Measurements from ENCODE around the gene RALB.
A peak's percentile ranks its signal among the peaks of the same experiment; 100 is the strongest.

Gene RALB

GRCh38 chr2:120229341-120229740 is 23.3 kb upstream of the RALB start:
- H3K4me2 ChIP-seq (ENCODE audit: low read length, poor library complexity, severe bottlenecking), result no peak overlapping the region
- H3K9ac ChIP-seq (ENCODE audit: low read length), result no peak overlapping the region
- H3K4ac ChIP-seq (ENCODE audit: low read depth in 1 of 2, low read length in 2 of 2), result no peak overlapping the region
- H4K8ac ChIP-seq (ENCODE audit: low read length), result no peak overlapping the region
- peaks cover 3 to 14% of the 10 kb centered on the region in 2 experiments for H3K27me3 ChIP-seq (ENCODE audit: control insufficient read depth in 1 of 2, insufficient read depth in 1 of 2, low read length in 2 of 2)
- no peak overlapping the region for H3K4me3 ChIP-seq (ENCODE audit: insufficient read depth in 1 of 2, low read depth in 1 of 2, low read length in 2 of 2)
- no peak overlapping the region for H2AK5ac ChIP-seq (ENCODE audit: low read length, severe bottlenecking)
- no peak overlapping the region for H3K18ac ChIP-seq (ENCODE audit: low read depth in 1 of 2, low read length in 2 of 2)
- H2AFZ ChIP-seq (ENCODE audit: low read depth, low read length), result no peak overlapping the region
- no peaks in the 10 kb centered on the region for H3K4me1 ChIP-seq (ENCODE audit: control insufficient read depth, insufficient read depth, low read depth, low read length)
- no peak overlapping the region for H2BK15ac ChIP-seq (ENCODE audit: low read depth, poor library complexity, severe bottlenecking)
- no peak overlapping the region for H3K14ac ChIP-seq (ENCODE audit: low read length in 2 of 2)
- H2BK120ac ChIP-seq (ENCODE audit: low read depth, low read length), result no peak overlapping the region
- no peak for DNase-seq
- H2BK12ac ChIP-seq (ENCODE audit: low read length in 2 of 2), result no peak overlapping the region
- WGBS, result 96% methylated on average over 8 of the region's 10 CpGs
- H4K91ac ChIP-seq (ENCODE audit: low read length), result no peak overlapping the region
- H3K27ac ChIP-seq (ENCODE audit: low read length, poor library complexity, severe bottlenecking), result no peak overlapping the region
- H3K9me3 ChIP-seq (ENCODE audit: control insufficient read depth, low read length), result no peaks in the 10 kb centered on the region
- H3K23ac ChIP-seq (ENCODE audit: low read length in 2 of 2), result no peak overlapping the region
- H3K36me3 ChIP-seq (ENCODE audit: control insufficient read depth in 1 of 2, insufficient read depth in 2 of 2, low read depth in 1 of 2, low read length in 2 of 2), result no peaks in the 10 kb centered on the region
- no peak overlapping the region for H2BK5ac ChIP-seq (ENCODE audit: low read depth, low read length, poor library complexity, severe bottlenecking)
- no peaks in the 10 kb centered on the region for H3K79me1 ChIP-seq (replicated peaks; ENCODE audit: low read length, poor library complexity, severe bottlenecking)

GRCh38 chr2:120230515-120231471 is 21.9 kb upstream of the RALB start:
- Histone ChIP-seq H2AFZ (ENCODE audit: low read depth, low read length) (no peak overlapping the region), H2BK15ac (ENCODE audit: low read depth, poor library complexity, severe bottlenecking) (no peak overlapping the region), H3K4me3 (ENCODE audit: insufficient read depth in 1 of 2, low read depth in 1 of 2, low read length in 2 of 2) (no peak overlapping the region), H2BK12ac (ENCODE audit: low read length in 2 of 2) (no peak overlapping the region), H3K23ac (ENCODE audit: low read length in 2 of 2) (no peak overlapping the region), H3K9me3 (ENCODE audit: control insufficient read depth, low read length) (no peaks in the 10 kb centered on the region), H3K4ac (ENCODE audit: low read depth in 1 of 2, low read length in 2 of 2) (no peak overlapping the region), H2BK5ac (ENCODE audit: low read depth, low read length, poor library complexity, severe bottlenecking) (no peak overlapping the region), H3K27ac (ENCODE audit: low read length, poor library complexity, severe bottlenecking) (no peak overlapping the region), H2AK5ac (ENCODE audit: low read length, severe bottlenecking) (no peak overlapping the region), H4K91ac (ENCODE audit: low read length) (no peak overlapping the region), H3K18ac (ENCODE audit: low read depth in 1 of 2, low read length in 2 of 2) (peak overlapping the region in 1 of 2 experiments; percentile 46), H2BK120ac (ENCODE audit: low read depth, low read length) (no peak overlapping the region), H3K79me1 (replicated peaks; ENCODE audit: low read length, poor library complexity, severe bottlenecking) (no peaks in the 10 kb centered on the region), H3K36me3 (ENCODE audit: control insufficient read depth in 1 of 2, insufficient read depth in 2 of 2, low read depth in 1 of 2, low read length in 2 of 2) (no peaks in the 10 kb centered on the region), H3K14ac (ENCODE audit: low read length in 2 of 2) (no peak overlapping the region), H4K8ac (ENCODE audit: low read length) (peak overlapping the region; percentile 12), H3K4me2 (ENCODE audit: low read length, poor library complexity, severe bottlenecking) (no peak overlapping the region), H3K9ac (ENCODE audit: low read length) (no peak overlapping the region), H3K4me1 (ENCODE audit: control insufficient read depth, insufficient read depth, low read depth, low read length) (no peaks in the 10 kb centered on the region), H3K27me3 (ENCODE audit: control insufficient read depth in 1 of 2, insufficient read depth in 1 of 2, low read length in 2 of 2) (peaks cover 3 to 8% of the 10 kb centered on the region in 2 experiments)
- 90% methylated on average over 17 of the region's 17 CpGs for WGBS
- DNase-seq, result no peak

GRCh38 chr2:120231564-120231973 is 21.1 kb upstream of the RALB start:
- peak overlapping the region in 1 of 2 experiments; percentile 78 for H3K4me3 ChIP-seq (ENCODE audit: insufficient read depth in 1 of 2, low read depth in 1 of 2, low read length in 2 of 2)
- no peak overlapping the region for H4K91ac ChIP-seq (ENCODE audit: low read length)
- WGBS, result 96% methylated on average over 4 of the region's 4 CpGs

GRCh38 chr2:120231974-120232635 is 20.5 kb upstream of the RALB start:
- Histone ChIP-seq H3K27me3 (ENCODE audit: control insufficient read depth in 1 of 2, insufficient read depth in 1 of 2, low read length in 2 of 2) (peaks cover 0 to 5% of the 10 kb centered on the region in 2 experiments), H3K9ac (ENCODE audit: low read length) (peak overlapping the region; percentile 86), H3K4me2 (ENCODE audit: low read length, poor library complexity, severe bottlenecking) (no peak overlapping the region), H3K23ac (ENCODE audit: low read length in 2 of 2) (no peak overlapping the region), H3K9me3 (ENCODE audit: control insufficient read depth, low read length) (no peaks in the 10 kb centered on the region), H3K18ac (ENCODE audit: low read depth in 1 of 2, low read length in 2 of 2) (no peak overlapping the region), H2AFZ (ENCODE audit: low read depth, low read length) (no peak overlapping the region), H2BK5ac (ENCODE audit: low read depth, low read length, poor library complexity, severe bottlenecking) (no peak overlapping the region), H3K4ac (ENCODE audit: low read depth in 1 of 2, low read length in 2 of 2) (no peak overlapping the region), H3K79me1 (replicated peaks; ENCODE audit: low read length, poor library complexity, severe bottlenecking) (no peaks in the 10 kb centered on the region), H2AK5ac (ENCODE audit: low read length, severe bottlenecking) (no peak overlapping the region), H2BK120ac (ENCODE audit: low read depth, low read length) (no peak overlapping the region), H4K91ac (ENCODE audit: low read length) (no peak overlapping the region), H4K8ac (ENCODE audit: low read length) (no peak overlapping the region), H3K14ac (ENCODE audit: low read length in 2 of 2) (no peak overlapping the region), H3K36me3 (ENCODE audit: control insufficient read depth in 1 of 2, insufficient read depth in 2 of 2, low read depth in 1 of 2, low read length in 2 of 2) (no peaks in the 10 kb centered on the region), H2BK15ac (ENCODE audit: low read depth, poor library complexity, severe bottlenecking) (peak overlapping the region; percentile 1), H3K27ac (ENCODE audit: low read length, poor library complexity, severe bottlenecking) (no peak overlapping the region), H3K4me3 (ENCODE audit: insufficient read depth in 1 of 2, low read depth in 1 of 2, low read length in 2 of 2) (peak overlapping the region in 1 of 2 experiments; percentile 78), H2BK12ac (ENCODE audit: low read length in 2 of 2) (no peak overlapping the region), H3K4me1 (ENCODE audit: control insufficient read depth, insufficient read depth, low read depth, low read length) (peaks cover 6% of the 10 kb centered on the region)
- WGBS, result 80% methylated on average over 14 of the region's 15 CpGs
- peak; percentile 21 for DNase-seq

More at GRCh38 chr2:120231564-120231973, 21.1 kb upstream of the RALB start:
- Histone ChIP-seq H3K9me3 (ENCODE audit: control insufficient read depth, low read length) (no peaks in the 10 kb centered on the region), H3K4me2 (ENCODE audit: low read length, poor library complexity, severe bottlenecking) (no peak overlapping the region), H3K4me1 (ENCODE audit: control insufficient read depth, insufficient read depth, low read depth, low read length) (peaks cover 3% of the 10 kb centered on the region), H3K36me3 (ENCODE audit: control insufficient read depth in 1 of 2, insufficient read depth in 2 of 2, low read depth in 1 of 2, low read length in 2 of 2) (no peaks in the 10 kb centered on the region), H2BK15ac (ENCODE audit: low read depth, poor library complexity, severe bottlenecking) (no peak overlapping the region), H2BK5ac (ENCODE audit: low read depth, low read length, poor library complexity, severe bottlenecking) (no peak overlapping the region), H3K18ac (ENCODE audit: low read depth in 1 of 2, low read length in 2 of 2) (no peak overlapping the region), H2BK12ac (ENCODE audit: low read length in 2 of 2) (no peak overlapping the region), H3K23ac (ENCODE audit: low read length in 2 of 2) (no peak overlapping the region), H2AFZ (ENCODE audit: low read depth, low read length) (no peak overlapping the region), H4K8ac (ENCODE audit: low read length) (no peak overlapping the region), H2AK5ac (ENCODE audit: low read length, severe bottlenecking) (no peak overlapping the region), H3K14ac (ENCODE audit: low read length in 2 of 2) (no peak overlapping the region), H3K9ac (ENCODE audit: low read length) (peak overlapping the region; percentile 86), H3K4ac (ENCODE audit: low read depth in 1 of 2, low read length in 2 of 2) (no peak overlapping the region), H2BK120ac (ENCODE audit: low read depth, low read length) (no peak overlapping the region), H3K79me1 (replicated peaks; ENCODE audit: low read length, poor library complexity, severe bottlenecking) (no peaks in the 10 kb centered on the region), H3K27me3 (ENCODE audit: control insufficient read depth in 1 of 2, insufficient read depth in 1 of 2, low read length in 2 of 2) (peaks cover 3 to 5% of the 10 kb centered on the region in 2 experiments), H3K27ac (ENCODE audit: low read length, poor library complexity, severe bottlenecking) (no peak overlapping the region)
- no peak for DNase-seq

Data from mesenchymal stem cell (in vitro differentiated cells and primary cell).